ENCODE measurements around the gene ATXN1.

Gene ATXN1

GRCh38 chr6:16258709-16259075 is 502.6 kb downstream of the ATXN1 start:
- no peaks in the 10 kb centered on the region for H3K27me3 ChIP-seq (ENCODE audit: insufficient read depth, poor library complexity, severe bottlenecking)
- ATAC-seq (ENCODE audit: low read depth) = no peak
- H3K9me3 ChIP-seq (ENCODE audit: severe bottlenecking) = no peaks in the 10 kb centered on the region
- H3K27ac ChIP-seq (ENCODE audit: poor library complexity, severe bottlenecking) = no peak overlapping the region
- no peak for DNase-seq (ENCODE audit: low spot score)
- no peaks in the 10 kb centered on the region for H3K4me1 ChIP-seq (ENCODE audit: insufficient read depth, poor library complexity, severe bottlenecking)
- H3K4me3 ChIP-seq (ENCODE audit: severe bottlenecking) = no peak overlapping the region
- no peak for TF ChIP-seq CTCF (IDR thresholded peaks at IDR 0.05; ENCODE audit: poor library complexity, severe bottlenecking)
- H3K36me3 ChIP-seq (ENCODE audit: low read depth) = no peaks in the 10 kb centered on the region

- Histone ChIP-seq H3K27me3 (ENCODE audit: insufficient read depth, poor library complexity, severe bottlenecking) (no peaks in the 10 kb centered on the region), H3K4me3 (ENCODE audit: severe bottlenecking) (no peak overlapping the region), H3K36me3 (ENCODE audit: low read depth) (no peaks in the 10 kb centered on the region), H3K4me1 (ENCODE audit: insufficient read depth, poor library complexity, severe bottlenecking) (no peaks in the 10 kb centered on the region), H3K9me3 (ENCODE audit: severe bottlenecking) (no peaks in the 10 kb centered on the region), H3K27ac (ENCODE audit: poor library complexity, severe bottlenecking) (no peak overlapping the region)
- no peak for TF ChIP-seq CTCF (IDR thresholded peaks at IDR 0.05; ENCODE audit: poor library complexity, severe bottlenecking)
- DNase-seq (ENCODE audit: low spot score) = no peak
- no peak; the same call in 2 of the 3 replicates for ATAC-seq (ENCODE audit: low read depth)
Observed at GRCh38 chr6:16257999-16258708, 503.1 kb downstream of the ATXN1 start.

- H3K27ac ChIP-seq (ENCODE audit: poor library complexity, severe bottlenecking) = no peak overlapping the region
- H3K36me3 ChIP-seq (ENCODE audit: low read depth) = no peaks in the 10 kb centered on the region
- peaks cover 2% of the 10 kb centered on the region for H3K4me1 ChIP-seq (ENCODE audit: insufficient read depth, poor library complexity, severe bottlenecking)
- ATAC-seq (ENCODE audit: low read depth) (no peak), DNase-seq (ENCODE audit: low spot score) (no peak)
- no peak for TF ChIP-seq CTCF (IDR thresholded peaks at IDR 0.05; ENCODE audit: poor library complexity, severe bottlenecking)
- no peaks in the 10 kb centered on the region for H3K9me3 ChIP-seq (ENCODE audit: severe bottlenecking)
- H3K27me3 ChIP-seq (ENCODE audit: insufficient read depth, poor library complexity, severe bottlenecking) = no peaks in the 10 kb centered on the region
- H3K4me3 ChIP-seq (ENCODE audit: severe bottlenecking) = no peak overlapping the region
Observed at GRCh38 chr6:16256781-16257180, 504.5 kb downstream of the ATXN1 start.

GRCh38 chr6:16254535-16254934 is 506.7 kb downstream of the ATXN1 start:
- H3K36me3 ChIP-seq (ENCODE audit: low read depth) = no peaks in the 10 kb centered on the region
- H3K9me3 ChIP-seq (ENCODE audit: severe bottlenecking) = no peaks in the 10 kb centered on the region
- ATAC-seq (ENCODE audit: low read depth) (no peak), DNase-seq (ENCODE audit: low spot score) (no peak)
- TF ChIP-seq CTCF (IDR thresholded peaks at IDR 0.05; ENCODE audit: poor library complexity, severe bottlenecking) = no peak
- no peak overlapping the region for H3K27ac ChIP-seq (ENCODE audit: poor library complexity, severe bottlenecking)
- no peak overlapping the region for H3K4me3 ChIP-seq (ENCODE audit: severe bottlenecking)
- peaks cover 8% of the 10 kb centered on the region for H3K4me1 ChIP-seq (ENCODE audit: insufficient read depth, poor library complexity, severe bottlenecking)
- H3K27me3 ChIP-seq (ENCODE audit: insufficient read depth, poor library complexity, severe bottlenecking) = no peaks in the 10 kb centered on the region

GRCh38 chr6:16253399-16254144 is 507.7 kb downstream of the ATXN1 start:
- DNase-seq (ENCODE audit: low spot score) = no peak
- H3K4me3 ChIP-seq (ENCODE audit: severe bottlenecking) = no peak overlapping the region
- H3K27me3 ChIP-seq (ENCODE audit: insufficient read depth, poor library complexity, severe bottlenecking) = no peaks in the 10 kb centered on the region
- no peak overlapping the region for H3K27ac ChIP-seq (ENCODE audit: poor library complexity, severe bottlenecking)
- TF ChIP-seq CTCF (IDR thresholded peaks at IDR 0.05; ENCODE audit: poor library complexity, severe bottlenecking) = no peak
- no peaks in the 10 kb centered on the region for H3K9me3 ChIP-seq (ENCODE audit: severe bottlenecking)
- ATAC-seq (ENCODE audit: low read depth) = no peak
- peaks cover 8% of the 10 kb centered on the region for H3K4me1 ChIP-seq (ENCODE audit: insufficient read depth, poor library complexity, severe bottlenecking)
- H3K36me3 ChIP-seq (ENCODE audit: low read depth) = no peaks in the 10 kb centered on the region

Data from RWPE2 (cell line).